DND-41 (cell line): ENCODE results near the gene FURIN.

ENCODE experiments used
- EZH2 ChIP-seq: IDR thresholded peaks from 3 replicates; pipeline ENCODE4 v1.6.1; 2012; ENCODE audit warnings: borderline replicate concordance, low read depth, mild to moderate bottlenecking, moderate library complexity, low read length, inconsistent platforms; ENCODE audit not compliant: severe bottlenecking
- TF ChIP-seq, protein P1 (sequence below): IDR thresholded peaks from 2 replicates; pipeline ENCODE4 v1.5.1; 2012; ENCODE audit warnings: borderline replicate concordance, low read length, moderate library complexity, mild to moderate bottlenecking; ENCODE audit not compliant: poor library complexity, severe bottlenecking; ENCODE audit errors: extremely low read depth

DNA sequence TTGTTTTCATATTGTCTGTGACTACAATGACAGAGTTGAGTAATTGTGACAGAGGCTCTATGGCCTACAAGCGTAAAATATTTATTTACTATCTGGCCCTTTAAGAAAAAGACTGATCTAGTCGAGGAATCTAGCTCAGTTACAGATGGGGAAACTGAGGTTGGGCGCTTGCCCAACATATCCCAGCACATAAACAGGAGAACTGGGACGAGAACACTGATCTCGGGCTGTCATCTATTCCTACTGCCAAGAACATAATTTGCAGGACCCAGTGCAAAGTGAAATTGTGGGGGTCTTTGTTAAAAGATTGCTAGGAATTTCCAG is 17.9 kb downstream of the FURIN start:
- no peak for TF ChIP-seq EZH2
- TF ChIP-seq, protein P1, sequence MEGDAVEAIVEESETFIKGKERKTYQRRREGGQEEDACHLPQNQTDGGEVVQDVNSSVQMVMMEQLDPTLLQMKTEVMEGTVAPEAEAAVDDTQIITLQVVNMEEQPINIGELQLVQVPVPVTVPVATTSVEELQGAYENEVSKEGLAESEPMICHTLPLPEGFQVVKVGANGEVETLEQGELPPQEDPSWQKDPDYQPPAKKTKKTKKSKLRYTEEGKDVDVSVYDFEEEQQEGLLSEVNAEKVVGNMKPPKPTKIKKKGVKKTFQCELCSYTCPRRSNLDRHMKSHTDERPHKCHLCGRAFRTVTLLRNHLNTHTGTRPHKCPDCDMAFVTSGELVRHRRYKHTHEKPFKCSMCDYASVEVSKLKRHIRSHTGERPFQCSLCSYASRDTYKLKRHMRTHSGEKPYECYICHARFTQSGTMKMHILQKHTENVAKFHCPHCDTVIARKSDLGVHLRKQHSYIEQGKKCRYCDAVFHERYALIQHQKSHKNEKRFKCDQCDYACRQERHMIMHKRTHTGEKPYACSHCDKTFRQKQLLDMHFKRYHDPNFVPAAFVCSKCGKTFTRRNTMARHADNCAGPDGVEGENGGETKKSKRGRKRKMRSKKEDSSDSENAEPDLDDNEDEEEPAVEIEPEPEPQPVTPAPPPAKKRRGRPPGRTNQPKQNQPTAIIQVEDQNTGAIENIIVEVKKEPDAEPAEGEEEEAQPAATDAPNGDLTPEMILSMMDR = no peak
